ENCODE data around the gene PTPN6. TPM values are rescaled to one million over a fixed set of nuclear protein-coding genes. Genes with fewer than 3 reads are reported as not detected.

Gene PTPN6
- total RNA-seq, 1 experiment from 2014 or later, result not detected

DNA sequence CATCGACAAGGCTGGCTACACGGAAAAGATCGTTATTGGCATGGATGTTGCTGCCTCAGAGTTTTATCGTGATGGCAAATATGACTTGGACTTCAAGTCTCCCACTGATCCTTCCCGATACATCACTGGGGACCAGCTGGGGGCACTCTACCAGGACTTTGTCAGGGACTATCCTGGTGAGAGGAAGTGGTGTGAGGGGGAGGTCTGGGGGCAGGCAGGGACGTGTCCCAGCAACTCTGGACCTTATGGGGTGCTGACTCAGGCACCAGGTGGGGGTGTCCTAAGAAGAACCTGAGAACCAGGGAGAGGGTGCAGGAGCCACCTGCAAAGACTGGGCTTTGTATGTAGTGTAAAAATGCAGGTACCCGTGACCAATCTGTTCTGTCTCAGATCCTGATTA, 31.6 kb upstream of the PTPN6 start:
- Histone ChIP-seq H3K9me3 (no peaks in the 10 kb centered on the region), H3K27me3 (no peaks in the 10 kb centered on the region), H3K4me3 (no peak overlapping the region), H3K36me3 (peaks cover 11% of the 10 kb centered on the region; the same call in 1 of the 2 replicates)
- no peak for DNase-seq

DNA sequence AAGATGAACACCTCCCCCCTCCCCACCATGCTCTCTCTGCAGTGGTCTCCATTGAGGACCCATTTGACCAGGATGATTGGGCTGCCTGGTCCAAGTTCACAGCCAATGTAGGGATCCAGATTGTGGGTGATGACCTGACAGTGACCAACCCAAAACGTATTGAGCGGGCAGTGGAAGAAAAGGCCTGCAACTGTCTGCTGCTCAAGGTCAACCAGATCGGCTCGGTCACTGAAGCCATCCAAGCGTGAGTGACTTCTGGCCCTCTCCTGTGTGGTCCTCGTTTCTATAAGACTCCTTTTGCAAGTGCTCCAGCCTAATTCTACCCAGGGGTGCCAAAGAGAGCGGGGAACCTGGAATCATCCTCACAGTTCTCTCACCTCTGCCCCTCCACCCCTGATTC, 29.6 kb upstream of the PTPN6 start:
- Histone ChIP-seq H3K9me3 (no peaks in the 10 kb centered on the region), H3K27me3 (no peaks in the 10 kb centered on the region), H3K4me3 (no peak overlapping the region), H3K36me3 (peaks cover 9% of the 10 kb centered on the region; the same call in 1 of the 2 replicates)
- DNase-seq, result no peak

GRCh38 chr12:6921996-6922946, 28.9 kb upstream of the PTPN6 start:
- no peak for DNase-seq
- Histone ChIP-seq H3K36me3 (peaks cover 7% of the 10 kb centered on the region; the same call in 1 of the 2 replicates), H3K4me3 (no peak overlapping the region), H3K27me3 (no peaks in the 10 kb centered on the region), H3K9me3 (no peaks in the 10 kb centered on the region)

DNA sequence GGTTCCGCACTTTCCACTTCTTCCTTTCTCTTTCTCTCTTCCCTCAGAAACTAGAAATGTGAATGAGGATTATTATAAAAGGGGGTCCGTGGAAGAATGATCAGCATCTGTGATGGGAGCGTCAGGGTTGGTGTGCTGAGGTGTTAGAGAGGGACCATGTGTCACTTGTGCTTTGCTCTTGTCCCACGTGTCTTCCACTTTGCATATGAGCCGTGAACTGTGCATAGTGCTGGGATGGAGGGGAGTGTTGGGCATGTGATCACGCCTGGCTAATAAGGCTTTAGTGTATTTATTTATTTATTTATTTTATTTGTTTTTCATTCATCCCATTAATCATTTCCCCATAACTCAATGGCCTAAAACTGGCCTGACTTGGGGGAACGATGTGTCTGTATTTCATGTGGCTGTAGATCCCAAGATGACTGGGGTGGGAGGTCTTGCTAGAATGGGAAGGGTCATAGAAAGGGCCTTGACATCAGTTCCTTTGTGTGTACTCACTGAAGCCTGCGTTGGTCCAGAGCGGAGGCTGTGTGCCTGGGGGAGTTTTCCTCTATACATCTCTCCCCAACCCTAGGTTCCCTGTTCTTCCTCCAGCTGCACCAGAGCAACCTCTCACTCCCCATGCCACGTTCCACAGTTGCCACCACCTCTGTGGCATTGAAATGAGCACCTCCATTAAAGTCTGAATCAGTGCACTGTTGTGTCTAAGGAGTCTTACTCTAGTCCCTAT, 28.0 kb upstream of the PTPN6 start:
- H3K9me3 ChIP-seq, result no peaks in the 10 kb centered on the region
- no peak overlapping the region for H3K4me3 ChIP-seq
- H3K36me3 ChIP-seq, result peaks cover 7% of the 10 kb centered on the region; the same call in 1 of the 2 replicates
- no peak for DNase-seq
- H3K27me3 ChIP-seq, result no peaks in the 10 kb centered on the region

GRCh38 chr12:6923851-6924250, 27.3 kb upstream of the PTPN6 start:
- Histone ChIP-seq H3K9me3 (no peaks in the 10 kb centered on the region), H3K36me3 (peaks cover 11% of the 10 kb centered on the region), H3K4me3 (no peak overlapping the region), H3K27me3 (no peaks in the 10 kb centered on the region)
- no peak for DNase-seq

DNA sequence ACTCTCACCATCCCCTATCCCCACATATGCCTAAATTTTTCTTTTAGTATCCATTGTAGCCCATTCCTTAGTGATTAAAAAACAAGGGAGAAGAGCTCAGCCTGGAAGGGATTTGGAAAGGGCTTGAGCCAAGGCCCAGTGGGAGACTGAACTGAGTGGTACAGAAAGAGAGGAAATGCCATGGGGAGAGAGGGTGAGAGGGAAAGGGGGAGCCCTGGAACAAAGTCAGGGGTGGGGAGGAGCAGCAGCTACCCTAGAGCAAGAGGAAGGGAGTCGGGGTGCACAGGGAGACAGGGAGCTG, 26.0 kb upstream of the PTPN6 start:
- Histone ChIP-seq H3K4me3 (no peak overlapping the region), H3K36me3 (peaks cover 24% of the 10 kb centered on the region), H3K27me3 (no peaks in the 10 kb centered on the region), H3K9me3 (no peaks in the 10 kb centered on the region)
- DNase-seq, result peak; percentile 91

GRCh38 chr12:6925540-6926279, 25.4 kb upstream of the PTPN6 start:
- H3K36me3 ChIP-seq, result peaks cover 29% of the 10 kb centered on the region
- H3K4me3 ChIP-seq, result peak overlapping the region; percentile 40
- DNase-seq, result peak; percentile 85
- H3K9me3 ChIP-seq, result no peaks in the 10 kb centered on the region
- H3K27me3 ChIP-seq, result no peaks in the 10 kb centered on the region

GRCh38 chr12:6927379-6928021, 23.7 kb upstream of the PTPN6 start, which contains the start of gene ATN1:
TSS of gene ATN1 (plus strand) at chr12:6927959. CDS start at chr12:6934002, 6,043 bp downstream.
- H3K9me3 ChIP-seq, result no peaks in the 10 kb centered on the region
- H3K27me3 ChIP-seq, result no peaks in the 10 kb centered on the region
- H3K4me3 ChIP-seq, result peak within 1 kb of the TSS; percentile 84
- DNase-seq, result peak; percentile 87
- peaks cover 34% of the 10 kb centered on the region for H3K36me3 ChIP-seq

DNA sequence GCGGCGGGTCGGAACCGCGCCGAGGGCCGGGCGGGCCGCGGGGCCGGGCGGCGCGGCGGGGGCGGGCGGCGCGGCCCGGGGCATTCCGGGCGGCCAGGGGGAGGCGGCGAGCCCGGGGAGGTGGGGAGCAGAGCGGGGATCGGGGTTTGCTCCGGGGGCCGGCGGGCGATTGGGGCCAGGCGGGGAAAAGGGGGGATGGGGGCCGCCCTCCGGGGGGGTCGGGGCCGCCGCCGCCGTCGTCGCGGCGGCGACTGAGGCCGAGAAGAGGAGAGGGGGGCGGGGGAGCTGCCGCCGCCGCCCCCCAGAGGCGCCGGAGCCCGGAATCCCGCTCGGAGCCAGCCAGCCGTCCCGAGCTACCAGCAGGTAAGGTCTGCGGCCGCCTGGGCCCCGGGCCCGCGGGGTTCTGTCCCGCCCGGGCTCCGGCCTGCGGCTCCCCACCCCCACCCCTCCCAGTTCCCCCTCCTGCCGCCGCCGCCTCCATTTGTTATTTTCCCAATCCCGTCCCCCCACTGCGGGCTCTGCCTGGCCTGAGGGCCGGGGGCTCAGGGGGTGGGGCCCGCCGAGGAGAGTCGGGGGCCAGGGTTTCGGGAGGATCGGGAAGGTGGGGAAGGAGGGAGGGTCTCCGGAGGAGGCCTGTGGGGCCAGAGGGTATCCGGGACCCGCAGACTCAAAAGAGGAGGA, 23.0 kb upstream of the PTPN6 start:
- Histone ChIP-seq H3K4me3 (peak overlapping the region; percentile 84), H3K9me3 (no peaks in the 10 kb centered on the region), H3K27me3 (no peaks in the 10 kb centered on the region), H3K36me3 (peaks cover 40% of the 10 kb centered on the region)
- no peak for DNase-seq

DNA sequence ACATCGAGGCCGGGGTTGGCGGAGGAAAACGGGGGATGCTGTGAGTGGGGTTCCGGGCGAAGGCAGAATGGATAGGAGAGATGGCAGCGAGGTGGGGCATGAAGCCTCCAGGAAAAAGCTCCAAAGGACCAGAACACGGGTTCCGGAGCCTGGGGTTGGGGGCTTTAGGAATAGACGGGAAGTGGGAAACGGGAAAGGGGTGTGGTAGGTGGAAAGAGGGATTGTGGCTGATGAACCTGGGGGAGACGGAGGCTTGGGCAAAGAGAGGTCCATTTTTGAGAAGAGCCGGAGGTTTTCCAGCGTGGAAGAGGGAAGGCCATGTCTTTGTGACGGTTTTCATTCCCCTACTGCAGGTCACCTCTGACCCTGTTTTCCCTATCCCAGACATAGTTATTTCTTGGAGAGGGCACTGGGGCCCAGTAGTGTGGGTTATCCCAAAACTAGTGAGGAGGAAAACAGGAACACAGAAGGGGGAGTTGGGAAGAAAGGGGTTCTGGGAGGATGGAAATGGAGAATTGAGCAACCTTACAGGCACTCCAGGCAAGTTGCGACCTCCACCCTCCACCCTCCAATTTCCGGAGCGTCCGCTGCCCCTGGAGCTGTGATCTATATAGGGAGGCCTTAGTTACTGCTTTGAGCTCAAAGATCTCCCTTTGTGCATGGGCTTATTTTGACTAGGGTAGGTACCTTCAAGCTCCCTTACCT, 22.3 kb upstream of the PTPN6 start:
- Histone ChIP-seq H3K9me3 (no peaks in the 10 kb centered on the region), H3K36me3 (peaks cover 47% of the 10 kb centered on the region), H3K27me3 (no peaks in the 10 kb centered on the region), H3K4me3 (peak overlapping the region; percentile 84)
- DNase-seq, result no peak

- Histone ChIP-seq H3K4me3 (peak overlapping the region; percentile 84), H3K36me3 (peaks cover 52% of the 10 kb centered on the region), H3K27me3 (no peaks in the 10 kb centered on the region), H3K9me3 (no peaks in the 10 kb centered on the region)
- DNase-seq, result no peak
Observed at GRCh38 chr12:6929466-6930452, 21.4 kb upstream of the PTPN6 start.

DNA sequence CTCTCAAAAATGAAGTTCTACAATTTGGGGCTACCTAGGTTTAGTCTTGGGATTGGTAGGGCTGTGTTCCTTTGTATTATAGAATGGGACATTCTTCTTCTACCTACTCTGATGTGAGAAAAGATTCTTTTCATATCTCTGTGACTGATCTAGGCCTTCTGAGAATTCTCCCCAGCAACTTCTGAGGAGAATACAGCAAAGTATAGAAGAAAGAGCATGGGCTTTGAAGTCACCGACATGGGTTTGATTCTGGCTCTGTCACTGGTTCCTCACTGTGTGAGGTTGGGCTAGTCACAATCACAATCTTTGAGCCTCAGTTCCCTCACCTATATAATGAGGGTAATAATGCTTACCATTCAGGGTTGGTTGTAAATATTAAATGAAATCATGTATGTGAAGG, 18.4 kb upstream of the PTPN6 start:
- Histone ChIP-seq H3K36me3 (peaks cover 75% of the 10 kb centered on the region), H3K27me3 (no peaks in the 10 kb centered on the region), H3K9me3 (no peaks in the 10 kb centered on the region), H3K4me3 (no peak overlapping the region)
- DNase-seq, result no peak

- H3K36me3 ChIP-seq, result peaks cover 79% of the 10 kb centered on the region
- H3K9me3 ChIP-seq, result no peaks in the 10 kb centered on the region
- H3K4me3 ChIP-seq, result no peak overlapping the region
- no peaks in the 10 kb centered on the region for H3K27me3 ChIP-seq
- DNase-seq, result no peak
Observed at GRCh38 chr12:6934110-6934509, 17.0 kb upstream of the PTPN6 start.

DNA sequence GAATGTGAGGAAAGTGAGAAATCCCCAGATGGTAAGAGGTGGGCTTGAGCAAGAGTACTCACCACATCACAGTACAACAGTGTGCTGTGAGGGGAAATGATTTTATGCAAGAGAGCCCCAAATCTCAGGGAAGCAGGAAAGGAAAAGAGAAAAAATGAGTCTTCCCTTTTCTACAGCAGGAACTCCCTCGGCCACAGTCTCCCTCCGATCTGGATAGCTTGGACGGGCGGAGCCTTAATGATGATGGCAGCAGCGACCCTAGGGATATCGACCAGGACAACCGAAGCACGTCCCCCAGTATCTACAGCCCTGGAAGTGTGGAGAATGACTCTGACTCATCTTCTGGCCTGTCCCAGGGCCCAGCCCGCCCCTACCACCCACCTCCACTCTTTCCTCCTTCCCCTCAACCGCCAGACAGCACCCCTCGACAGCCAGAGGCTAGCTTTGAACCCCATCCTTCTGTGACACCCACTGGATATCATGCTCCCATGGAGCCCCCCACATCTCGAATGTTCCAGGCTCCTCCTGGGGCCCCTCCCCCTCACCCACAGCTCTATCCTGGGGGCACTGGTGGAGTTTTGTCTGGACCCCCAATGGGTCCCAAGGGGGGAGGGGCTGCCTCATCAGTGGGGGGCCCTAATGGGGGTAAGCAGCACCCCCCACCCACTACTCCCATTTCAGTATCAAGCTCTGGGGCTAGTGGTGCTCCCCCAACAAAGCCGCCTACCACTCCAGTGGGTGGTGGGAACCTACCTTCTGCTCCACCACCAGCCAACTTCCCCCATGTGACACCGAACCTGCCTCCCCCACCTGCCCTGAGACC, 15.6 kb upstream of the PTPN6 start:
- DNase-seq, result no peak
- H3K36me3 ChIP-seq, result peaks cover 79% of the 10 kb centered on the region
- H3K9me3 ChIP-seq, result no peaks in the 10 kb centered on the region
- no peaks in the 10 kb centered on the region for H3K27me3 ChIP-seq
- no peak overlapping the region for H3K4me3 ChIP-seq
